HEK293 (cell line): ENCODE data around the gene METTL1.

ENCODE experiments used
- CTCF ChIA-PET: fragments of 350-600 bp; formaldehyde crosslinking; extraction: SDS; loops from one replicate; lab custom pipeline; 2021; ENCODE audit warnings: antibody characterized with exemption; lab: Yijun Ruan, JAX
- POLR2A ChIA-PET: fragments of 300-600 bp; formaldehyde crosslinking; extraction: SDS; loops from one replicate; lab custom pipeline; 2020; ENCODE audit warnings: antibody characterized with exemption, inconsistent platforms; lab: Yijun Ruan, JAX
- H3K27ac ChIP-seq: fragments of 200-500 bp; sonication (Bioruptor generic); 2 replicates; pipeline ENCODE4 v1.5.1; 2014; ENCODE audit warnings: low read depth, low read length, control low read depth, inconsistent platforms; ENCODE audit errors: extremely low read depth
- H3K36me3 ChIP-seq, 2 experiments: fragments of 200-500 bp in 1 of 2; sonication (Bioruptor generic) in 1 of 2; 1 replicate in 1 of 2; 2 replicates in 1 of 2; pipeline ENCODE4 v1.5.1; 2014 to 2017; ENCODE audit warnings: inconsistent platforms in 2 of 2, low read length in 2 of 2; ENCODE audit not compliant: control insufficient read depth in 2 of 2, insufficient read depth in 1 of 2
- H3K4me1 ChIP-seq: fragments of 200-500 bp; sonication (Bioruptor generic); 2 replicates; pipeline ENCODE4 v1.5.1; 2014; ENCODE audit warnings: mild to moderate bottlenecking, low read length, inconsistent platforms; ENCODE audit not compliant: control insufficient read depth, insufficient read depth
- H3K4me3 ChIP-seq: 2 replicates; pipeline ENCODE4 v1.5.1; 2011; ENCODE audit warnings: low read depth, mild to moderate bottlenecking, control low read depth, low read length, moderate library complexity
- H3K9me3 ChIP-seq: fragments of 200-500 bp; sonication (Bioruptor generic); 2 replicates; pipeline ENCODE4 v1.5.1; 2014; ENCODE audit warnings: low read depth, low read length, inconsistent platforms; ENCODE audit not compliant: control insufficient read depth, insufficient read depth
- ZFP69B ChIP-seq: fragments of 450-650 bp; formaldehyde crosslinking; IDR thresholded peaks from 2 replicates; pipeline ENCODE4 v1.5.1; 2016; ENCODE audit warnings: missing biosample characterization, missing genetic modification characterization
- ZNF10 ChIP-seq: fragments of 450-650 bp; formaldehyde crosslinking; IDR thresholded peaks from 2 replicates; pipeline ENCODE4 v1.5.1; 2017; ENCODE audit warnings: missing biosample characterization, missing genetic modification characterization
- ZNF223 ChIP-seq: fragments of 450-650 bp; formaldehyde crosslinking; IDR thresholded peaks from 2 replicates; pipeline ENCODE4 v1.5.1; 2016; ENCODE audit warnings: missing biosample characterization, missing genetic modification characterization
- ZNF24 ChIP-seq: fragments of 450-650 bp; formaldehyde crosslinking; IDR thresholded peaks from 2 replicates; pipeline ENCODE4 v1.5.1; 2016; ENCODE audit warnings: missing biosample characterization, missing genetic modification characterization
- ZNF292 ChIP-seq: fragments of 450-650 bp; formaldehyde crosslinking; IDR thresholded peaks from 2 replicates; pipeline ENCODE4 v1.5.1; 2016; ENCODE audit warnings: low read depth, missing biosample characterization, missing genetic modification characterization, borderline replicate concordance
- ZNF404 ChIP-seq: fragments of 450-650 bp; formaldehyde crosslinking; IDR thresholded peaks from 2 replicates; pipeline ENCODE4 v1.5.1; 2017; ENCODE audit warnings: missing biosample characterization, missing genetic modification characterization
- ZNF433 ChIP-seq: fragments of 450-650 bp; formaldehyde crosslinking; IDR thresholded peaks from 2 replicates; pipeline ENCODE4 v1.5.1; 2016; ENCODE audit warnings: missing biosample characterization, missing genetic modification characterization, low read depth
- ZNF521 ChIP-seq: fragments of 450-650 bp; formaldehyde crosslinking; IDR thresholded peaks from 2 replicates; pipeline ENCODE4 v1.5.1; 2017; ENCODE audit warnings: missing biosample characterization, mild to moderate bottlenecking, missing genetic modification characterization
- ZNF549 ChIP-seq: fragments of 450-650 bp; IDR thresholded peaks from 2 replicates; pipeline ENCODE4 v1.5.1; 2018; ENCODE audit warnings: missing biosample characterization, missing genetic modification characterization, mild to moderate bottlenecking, inconsistent platforms, moderate library complexity
- ZNF629 ChIP-seq: fragments of 450-650 bp; formaldehyde crosslinking; IDR thresholded peaks from 2 replicates; pipeline ENCODE4 v1.5.1; 2017; ENCODE audit warnings: missing biosample characterization, missing genetic modification characterization
- ZNF654 ChIP-seq: fragments of 450-650 bp; formaldehyde crosslinking; IDR thresholded peaks from 2 replicates; pipeline ENCODE4 v1.5.1; 2016; ENCODE audit warnings: low read depth, missing biosample characterization, missing genetic modification characterization
- TF ChIP-seq, protein P1 (sequence below): fragments of 450-650 bp; formaldehyde crosslinking; optimal IDR thresholded peaks from 2 replicates; pipeline ENCODE3; 2016; ENCODE audit warnings: missing biosample characterization, mild to moderate bottlenecking, missing genetic modification characterization
- TF ChIP-seq, protein P2 (sequence below): fragments of 450-650 bp; formaldehyde crosslinking; IDR thresholded peaks from 2 replicates; pipeline ENCODE4 v1.5.1; 2016; ENCODE audit warnings: missing biosample characterization, missing genetic modification characterization
- TF ChIP-seq, protein P3 (sequence below): fragments of 450-650 bp; formaldehyde crosslinking; IDR thresholded peaks from 2 replicates; pipeline ENCODE4 v1.5.1; 2016; ENCODE audit warnings: missing biosample characterization, missing genetic modification characterization
- TF ChIP-seq, protein P4 (sequence below): fragments of 450-650 bp; formaldehyde crosslinking; IDR thresholded peaks from 2 replicates; pipeline ENCODE4; 2016; ENCODE audit warnings: missing biosample characterization, missing genetic modification characterization
- TF ChIP-seq, protein P5 (sequence below): fragments of 450-650 bp; formaldehyde crosslinking; IDR thresholded peaks from 2 replicates; pipeline ENCODE4 v1.5.1; 2017; ENCODE audit warnings: missing biosample characterization, missing genetic modification characterization

METTL1 gene

DNA sequence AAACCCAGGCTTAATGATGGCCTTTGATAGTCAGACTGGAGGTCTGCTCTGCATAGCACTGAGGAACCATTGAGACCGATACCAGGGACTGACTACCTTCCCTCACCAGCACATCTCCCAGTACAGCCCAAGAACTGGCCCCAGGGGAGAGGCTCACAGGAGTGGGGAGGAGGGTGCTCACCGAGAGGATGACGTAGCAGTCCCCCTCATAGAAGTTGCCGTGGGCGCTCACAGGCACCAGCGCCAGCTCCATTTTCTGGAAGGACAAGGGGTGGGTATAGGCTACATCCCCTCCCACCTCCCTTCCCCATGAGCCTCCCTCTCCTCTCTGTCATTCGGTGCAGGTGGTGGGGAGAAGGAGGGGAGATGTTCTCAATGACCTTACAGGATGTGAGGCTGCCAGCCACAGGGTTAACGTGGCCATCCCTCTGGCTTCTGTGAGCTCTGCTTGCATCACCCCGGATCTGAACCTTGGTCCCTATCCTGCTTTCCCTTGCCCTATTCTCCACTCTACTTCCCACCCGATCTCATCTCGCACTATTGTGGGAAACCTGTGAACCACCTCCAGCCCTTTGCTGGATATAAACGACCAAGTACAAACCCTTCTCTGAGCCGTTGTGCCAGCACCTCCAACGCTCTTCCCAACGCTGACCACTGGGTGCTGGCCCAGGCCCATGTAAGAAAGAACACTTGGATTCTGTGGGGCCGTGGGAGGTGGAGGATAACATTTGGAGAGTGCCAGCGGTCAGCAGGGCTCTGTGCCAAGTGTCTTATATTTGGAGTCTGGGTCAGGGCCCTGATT is 42.3 kb upstream of the METTL1 start (continued):
- no peak for TF ChIP-seq ZNF549 (tag by site-specific recombination)

DNA sequence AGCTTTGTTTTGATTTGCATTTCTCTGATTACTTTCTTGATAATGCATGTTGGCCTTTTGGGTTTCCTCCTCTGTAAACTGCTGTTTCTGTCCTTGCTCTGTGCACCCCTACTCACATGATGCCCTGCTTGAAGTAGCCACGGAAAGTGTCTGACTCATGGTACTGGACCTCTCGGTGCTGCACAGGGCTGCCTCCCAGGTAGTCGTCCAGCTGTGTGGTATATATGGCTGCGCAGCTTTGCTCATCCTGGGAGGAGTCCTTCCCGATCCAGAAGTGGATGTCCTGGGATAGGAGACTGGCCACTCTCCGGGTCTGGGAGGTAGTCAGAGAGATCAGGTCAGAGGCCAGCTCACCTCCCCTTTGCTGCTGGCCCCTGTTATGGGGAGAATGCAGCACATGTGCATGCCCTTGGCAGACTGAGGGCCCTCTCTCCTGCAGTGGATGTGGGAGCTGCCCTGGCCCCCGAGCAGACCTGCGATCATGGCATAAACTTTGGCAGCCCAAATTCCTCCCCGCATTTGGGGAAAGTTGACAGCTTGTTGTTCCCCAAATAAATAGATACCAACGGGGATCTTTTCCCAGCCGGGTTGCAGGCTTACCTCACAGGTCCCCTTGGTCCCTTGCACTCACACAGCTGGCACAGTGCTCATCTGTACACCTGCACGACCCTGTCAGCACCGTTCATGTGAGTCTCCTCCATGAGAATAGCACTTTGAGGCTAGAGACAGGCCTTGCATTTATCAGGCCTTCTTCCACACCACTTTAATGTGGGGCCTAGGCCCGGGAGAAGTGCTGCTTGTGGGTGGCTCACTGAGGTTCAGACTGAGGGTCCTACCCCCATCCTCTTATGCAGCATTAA is 41.4 kb upstream of the METTL1 start:
- Histone ChIP-seq H3K9me3 (no peaks in the 10 kb centered on the region), H3K27ac (no peak overlapping the region), H3K4me3 (no peak overlapping the region), H3K36me3 (peaks cover 0 to 29% of the 10 kb centered on the region in 2 experiments; a peak in 2 of 3 replicates), H3K4me1 (no peaks in the 10 kb centered on the region)
- CTCF ChIA-PET: interaction anchor here (0.6 to 2.2 kb wide), 7 partner anchors 10 to 91 kb away, joined by 3 to 14 read pairs (median 4); no protein-coding TSS in a partner anchor
- no peak for TF ChIP-seq ZNF433 (tag by site-specific recombination)
- TF ChIP-seq ZNF223 (tag by site-specific recombination): no peak
- TF ChIP-seq, protein P1, sequence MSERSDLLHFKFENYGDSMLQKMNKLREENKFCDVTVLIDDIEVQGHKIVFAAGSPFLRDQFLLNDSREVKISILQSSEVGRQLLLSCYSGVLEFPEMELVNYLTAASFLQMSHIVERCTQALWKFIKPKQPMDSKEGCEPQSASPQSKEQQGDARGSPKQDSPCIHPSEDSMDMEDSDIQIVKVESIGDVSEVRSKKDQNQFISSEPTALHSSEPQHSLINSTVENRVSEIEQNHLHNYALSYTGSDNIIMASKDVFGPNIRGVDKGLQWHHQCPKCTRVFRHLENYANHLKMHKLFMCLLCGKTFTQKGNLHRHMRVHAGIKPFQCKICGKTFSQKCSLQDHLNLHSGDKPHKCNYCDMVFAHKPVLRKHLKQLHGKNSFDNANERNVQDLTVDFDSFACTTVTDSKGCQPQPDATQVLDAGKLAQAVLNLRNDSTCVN (tag by site-specific recombination): no peak
- TF ChIP-seq ZNF10 (tag by site-specific recombination): no peak
- TF ChIP-seq ZNF629 (tag by site-specific recombination): no peak
- no peak for TF ChIP-seq ZNF404 (tag by site-specific recombination)
- no peak for TF ChIP-seq ZNF292 (tag by site-specific recombination)
- no peak for TF ChIP-seq ZNF521 (tag by site-specific recombination)
- TF ChIP-seq, protein P2, sequence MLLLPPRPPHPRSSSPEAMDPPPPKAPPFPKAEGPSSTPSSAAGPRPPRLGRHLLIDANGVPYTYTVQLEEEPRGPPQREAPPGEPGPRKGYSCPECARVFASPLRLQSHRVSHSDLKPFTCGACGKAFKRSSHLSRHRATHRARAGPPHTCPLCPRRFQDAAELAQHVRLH (tag by site-specific recombination): no peak
- no peak for TF ChIP-seq ZNF654
- TF ChIP-seq, protein P3, sequence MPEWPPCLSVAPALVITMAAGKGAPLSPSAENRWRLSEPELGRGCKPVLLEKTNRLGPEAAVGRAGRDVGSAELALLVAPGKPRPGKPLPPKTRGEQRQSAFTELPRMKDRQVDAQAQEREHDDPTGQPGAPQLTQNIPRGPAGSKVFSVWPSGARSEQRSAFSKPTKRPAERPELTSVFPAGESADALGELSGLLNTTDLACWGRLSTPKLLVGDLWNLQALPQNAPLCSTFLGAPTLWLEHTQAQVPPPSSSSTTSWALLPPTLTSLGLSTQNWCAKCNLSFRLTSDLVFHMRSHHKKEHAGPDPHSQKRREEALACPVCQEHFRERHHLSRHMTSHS (tag by site-specific recombination): no peak
- TF ChIP-seq, protein P4, sequence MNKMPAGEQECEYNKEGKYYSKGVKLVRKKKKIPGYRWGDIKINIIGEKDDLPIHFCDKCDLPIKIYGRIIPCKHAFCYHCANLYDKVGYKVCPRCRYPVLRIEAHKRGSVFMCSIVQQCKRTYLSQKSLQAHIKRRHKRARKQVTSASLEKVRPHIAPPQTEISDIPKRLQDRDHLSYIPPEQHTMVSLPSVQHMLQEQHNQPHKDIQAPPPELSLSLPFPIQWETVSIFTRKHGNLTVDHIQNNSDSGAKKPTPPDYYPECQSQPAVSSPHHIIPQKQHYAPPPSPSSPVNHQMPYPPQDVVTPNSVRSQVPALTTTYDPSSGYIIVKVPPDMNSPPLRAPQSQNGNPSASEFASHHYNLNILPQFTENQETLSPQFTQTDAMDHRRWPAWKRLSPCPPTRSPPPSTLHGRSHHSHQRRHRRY (tag by site-specific recombination): no peak
- TF ChIP-seq, protein P5, sequence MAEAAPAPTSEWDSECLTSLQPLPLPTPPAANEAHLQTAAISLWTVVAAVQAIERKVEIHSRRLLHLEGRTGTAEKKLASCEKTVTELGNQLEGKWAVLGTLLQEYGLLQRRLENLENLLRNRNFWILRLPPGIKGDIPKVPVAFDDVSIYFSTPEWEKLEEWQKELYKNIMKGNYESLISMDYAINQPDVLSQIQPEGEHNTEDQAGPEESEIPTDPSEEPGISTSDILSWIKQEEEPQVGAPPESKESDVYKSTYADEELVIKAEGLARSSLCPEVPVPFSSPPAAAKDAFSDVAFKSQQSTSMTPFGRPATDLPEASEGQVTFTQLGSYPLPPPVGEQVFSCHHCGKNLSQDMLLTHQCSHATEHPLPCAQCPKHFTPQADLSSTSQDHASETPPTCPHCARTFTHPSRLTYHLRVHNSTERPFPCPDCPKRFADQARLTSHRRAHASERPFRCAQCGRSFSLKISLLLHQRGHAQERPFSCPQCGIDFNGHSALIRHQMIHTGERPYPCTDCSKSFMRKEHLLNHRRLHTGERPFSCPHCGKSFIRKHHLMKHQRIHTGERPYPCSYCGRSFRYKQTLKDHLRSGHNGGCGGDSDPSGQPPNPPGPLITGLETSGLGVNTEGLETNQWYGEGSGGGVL (tag by site-specific recombination): no peak
- no peak for TF ChIP-seq ZFP69B (tag by site-specific recombination)
- no peak for TF ChIP-seq ZNF24
- POLR2A ChIA-PET: no interaction called here
